Ishikawa (cell line): ENCODE results near the gene TTLL6.

Source experiments
- CEBPB ChIP-seq: IDR thresholded peaks from 2 replicates; pipeline ENCODE4 v1.6.1; 2012
- CREB1 ChIP-seq: IDR thresholded peaks from 2 replicates; pipeline ENCODE4 v1.6.1; 2012; ENCODE audit warnings: low read depth
- EGR1 ChIP-seq: IDR thresholded peaks from 2 replicates; pipeline ENCODE4 v1.6.1; 2012
- EP300 ChIP-seq: IDR thresholded peaks from 2 replicates; pipeline ENCODE4 v1.6.1; 2012; ENCODE audit warnings: borderline replicate concordance
- FOXM1 ChIP-seq: IDR thresholded peaks from 2 replicates; pipeline ENCODE4 v1.6.1; 2012; ENCODE audit warnings: low read depth, borderline replicate concordance
- NFIC ChIP-seq: IDR thresholded peaks from 2 replicates; pipeline ENCODE4 v1.6.1; 2012
- RAD21 ChIP-seq: IDR thresholded peaks from 2 replicates; pipeline ENCODE4 v1.6.1; 2012; ENCODE audit warnings: low read depth
- TAF1 ChIP-seq: IDR thresholded peaks from 2 replicates; pipeline ENCODE4 v1.6.1; 2012; ENCODE audit warnings: low read depth, mild to moderate bottlenecking
- TCF12 ChIP-seq: IDR thresholded peaks from 2 replicates; pipeline ENCODE4 v1.6.1; 2012; ENCODE audit warnings: low read depth
- TEAD4 ChIP-seq: IDR thresholded peaks from 2 replicates; pipeline ENCODE4 v1.6.1; 2012
- YY1 ChIP-seq: IDR thresholded peaks from 2 replicates; pipeline ENCODE4 v1.6.1; 2012; ENCODE audit warnings: low read depth
- ZBTB7A ChIP-seq: IDR thresholded peaks from 2 replicates; pipeline ENCODE4 v1.6.1; 2012; ENCODE audit warnings: low read depth
- TF ChIP-seq, protein P1 (sequence below): IDR thresholded peaks from 2 replicates; pipeline ENCODE4 v1.6.1; 2012
- TF ChIP-seq, protein P2 (sequence below): IDR thresholded peaks from 2 replicates; pipeline ENCODE4 v1.6.1; 2012
- TF ChIP-seq, protein P3 (sequence below): IDR thresholded peaks from 2 replicates; pipeline ENCODE4 v1.6.1; 2012; ENCODE audit warnings: low read depth, mild to moderate bottlenecking

TTLL6 gene

GRCh38 chr17:48720266-48721008 lies 96.6 kb downstream of the TTLL6 start:
- TF ChIP-seq, protein P1, sequence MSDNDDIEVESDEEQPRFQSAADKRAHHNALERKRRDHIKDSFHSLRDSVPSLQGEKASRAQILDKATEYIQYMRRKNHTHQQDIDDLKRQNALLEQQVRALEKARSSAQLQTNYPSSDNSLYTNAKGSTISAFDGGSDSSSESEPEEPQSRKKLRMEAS = no peak
- no peak for TF ChIP-seq TCF12
- TF ChIP-seq, protein P2, sequence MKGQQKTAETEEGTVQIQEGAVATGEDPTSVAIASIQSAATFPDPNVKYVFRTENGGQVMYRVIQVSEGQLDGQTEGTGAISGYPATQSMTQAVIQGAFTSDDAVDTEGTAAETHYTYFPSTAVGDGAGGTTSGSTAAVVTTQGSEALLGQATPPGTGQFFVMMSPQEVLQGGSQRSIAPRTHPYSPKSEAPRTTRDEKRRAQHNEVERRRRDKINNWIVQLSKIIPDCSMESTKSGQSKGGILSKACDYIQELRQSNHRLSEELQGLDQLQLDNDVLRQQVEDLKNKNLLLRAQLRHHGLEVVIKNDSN = no peak
- TF ChIP-seq NFIC = no peak
- TF ChIP-seq TAF1 = no peak
- no peak for TF ChIP-seq ZBTB7A
- no peak for TF ChIP-seq EP300
- no peak for TF ChIP-seq FOXM1
- no peak for TF ChIP-seq TEAD4
- no peak for TF ChIP-seq EGR1
- no peak for TF ChIP-seq RAD21
- TF ChIP-seq, protein P3, sequence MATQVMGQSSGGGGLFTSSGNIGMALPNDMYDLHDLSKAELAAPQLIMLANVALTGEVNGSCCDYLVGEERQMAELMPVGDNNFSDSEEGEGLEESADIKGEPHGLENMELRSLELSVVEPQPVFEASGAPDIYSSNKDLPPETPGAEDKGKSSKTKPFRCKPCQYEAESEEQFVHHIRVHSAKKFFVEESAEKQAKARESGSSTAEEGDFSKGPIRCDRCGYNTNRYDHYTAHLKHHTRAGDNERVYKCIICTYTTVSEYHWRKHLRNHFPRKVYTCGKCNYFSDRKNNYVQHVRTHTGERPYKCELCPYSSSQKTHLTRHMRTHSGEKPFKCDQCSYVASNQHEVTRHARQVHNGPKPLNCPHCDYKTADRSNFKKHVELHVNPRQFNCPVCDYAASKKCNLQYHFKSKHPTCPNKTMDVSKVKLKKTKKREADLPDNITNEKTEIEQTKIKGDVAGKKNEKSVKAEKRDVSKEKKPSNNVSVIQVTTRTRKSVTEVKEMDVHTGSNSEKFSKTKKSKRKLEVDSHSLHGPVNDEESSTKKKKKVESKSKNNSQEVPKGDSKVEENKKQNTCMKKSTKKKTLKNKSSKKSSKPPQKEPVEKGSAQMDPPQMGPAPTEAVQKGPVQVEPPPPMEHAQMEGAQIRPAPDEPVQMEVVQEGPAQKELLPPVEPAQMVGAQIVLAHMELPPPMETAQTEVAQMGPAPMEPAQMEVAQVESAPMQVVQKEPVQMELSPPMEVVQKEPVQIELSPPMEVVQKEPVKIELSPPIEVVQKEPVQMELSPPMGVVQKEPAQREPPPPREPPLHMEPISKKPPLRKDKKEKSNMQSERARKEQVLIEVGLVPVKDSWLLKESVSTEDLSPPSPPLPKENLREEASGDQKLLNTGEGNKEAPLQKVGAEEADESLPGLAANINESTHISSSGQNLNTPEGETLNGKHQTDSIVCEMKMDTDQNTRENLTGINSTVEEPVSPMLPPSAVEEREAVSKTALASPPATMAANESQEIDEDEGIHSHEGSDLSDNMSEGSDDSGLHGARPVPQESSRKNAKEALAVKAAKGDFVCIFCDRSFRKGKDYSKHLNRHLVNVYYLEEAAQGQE = no peak
- no peak for TF ChIP-seq CREB1
- no peak for TF ChIP-seq YY1
- no peak for TF ChIP-seq CEBPB

- TF ChIP-seq, protein P1 = no peak
- TF ChIP-seq TCF12 (no peak), YY1 (no peak), ZBTB7A (no peak), CEBPB (no peak), FOXM1 (no peak), RAD21 (no peak), TEAD4 (no peak)
- TF ChIP-seq, protein P2 = no peak
- TF ChIP-seq, protein P3 = no peak
Measured at GRCh38 chr17:48719642-48720265, 97.3 kb downstream of the TTLL6 start.

DNA sequence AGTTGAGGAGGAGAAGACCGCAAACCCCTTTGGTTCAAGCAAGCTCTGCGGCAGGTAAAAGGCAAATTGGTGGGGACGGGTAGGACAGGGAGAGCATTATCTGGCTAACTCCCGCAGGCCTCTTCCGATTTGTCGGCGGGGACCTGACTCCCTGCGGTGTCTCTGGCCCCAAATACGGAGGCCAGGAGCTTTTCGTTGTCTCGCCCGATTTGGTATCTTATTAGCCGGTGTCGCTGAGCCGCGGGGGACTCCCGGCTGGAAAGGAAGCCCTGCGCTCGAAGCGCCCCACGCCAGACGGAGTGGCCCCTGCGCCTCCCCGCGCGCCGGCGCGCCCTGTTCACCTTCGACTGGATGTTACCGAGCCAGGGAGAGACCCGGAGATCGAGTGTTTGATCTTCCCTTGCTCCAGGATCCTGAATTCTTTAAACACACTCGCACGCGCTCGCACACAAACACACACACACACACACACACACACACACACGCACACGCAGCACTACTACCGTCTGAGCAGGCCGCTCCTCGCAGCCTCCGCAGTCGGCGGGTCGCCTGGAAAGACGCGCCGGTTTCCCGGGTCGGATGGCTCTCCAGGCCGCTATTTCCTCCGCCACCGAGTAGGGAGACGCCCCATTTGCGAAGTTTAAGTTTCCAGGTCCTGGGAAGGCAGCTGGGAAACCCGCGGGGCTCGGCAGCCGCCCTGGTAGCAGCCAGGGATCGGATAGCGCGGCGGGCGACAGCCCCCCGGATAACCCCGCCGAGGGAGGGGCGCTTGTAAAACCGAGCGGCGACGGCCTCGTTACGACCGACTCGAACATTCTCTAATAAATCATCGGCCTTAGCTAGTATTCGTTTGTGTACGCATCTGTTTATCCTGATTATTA lies 98.0 kb downstream of the TTLL6 start:
- no peak for TF ChIP-seq EP300
- TF ChIP-seq, protein P2 = no peak
- no peak for TF ChIP-seq CEBPB
- TF ChIP-seq NFIC = no peak
- TF ChIP-seq, protein P1 = no peak
- TF ChIP-seq ZBTB7A = no peak
- TF ChIP-seq TAF1 = no peak
- TF ChIP-seq TCF12 = no peak
- no peak for TF ChIP-seq FOXM1
- TF ChIP-seq, protein P3 = no peak
- no peak for TF ChIP-seq TEAD4
- no peak for TF ChIP-seq CREB1
- no peak for TF ChIP-seq YY1
- no peak for TF ChIP-seq RAD21
- no peak for TF ChIP-seq EGR1
